Left lobe of liver (tissue), 2 donors: ENCODE data around the gene TRAK1. TPM values are rescaled to one million over a fixed set of nuclear protein-coding genes. Genes with fewer than 3 reads are reported as not detected.

Experiments
- ATAC-seq: fragments of 200-7000 bp; cut with Tn5 transposase; one replicate; pipeline ENCODE4 v1.9.1; 2020; ENCODE audit warnings: mild to moderate bottlenecking, moderate library complexity
- DNase-seq: peaks from one replicate; pipeline ENCODE4 v3.0.0-alpha.2; 2020; ENCODE audit warnings: low spot score
- total RNA-seq: library from RNA; stranded (reverse); gene quantifications from one replicate; pipeline ENCODE4 v1.2.1, GENCODE V29; 2021
- donor health status: DM: no; HTN: no; CAD: no; lungs with moderate emphysema.
- donor health status: DM: no; HTN: yes; CAD: no.

Gene TRAK1
- total RNA-seq, 1 donor from 2014 or later, result 11.2 TPM

DNA sequence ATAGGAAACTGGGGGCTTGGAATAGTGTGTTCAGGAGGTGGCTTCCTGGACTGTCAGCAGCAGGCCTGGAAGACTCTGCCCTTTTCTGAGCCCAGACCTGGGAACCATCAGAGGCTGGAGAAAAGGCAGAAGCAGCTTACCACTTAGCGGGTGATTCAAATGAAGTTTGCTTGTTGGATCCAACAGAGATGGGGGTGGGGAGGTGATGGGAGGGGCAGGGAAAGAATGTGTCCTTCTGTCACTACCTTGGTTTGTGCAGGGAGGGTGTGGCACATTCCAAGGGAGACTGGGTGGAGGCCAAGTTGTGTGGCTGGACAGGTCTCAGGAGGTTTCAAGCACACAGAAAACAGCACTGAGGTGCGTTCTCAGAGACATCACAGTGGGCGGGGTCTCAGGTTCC, 58.8 kb downstream of the TRAK1 start:
- ATAC-seq (no peak), DNase-seq (no peak)

GRCh38 chr3:42151596-42152168, 60.5 kb downstream of the TRAK1 start:
- ATAC-seq, result no peak

GRCh38 chr3:42152193-42152592, 61.0 kb downstream of the TRAK1 start:
- no peak for ATAC-seq

More at GRCh38 chr3:42151596-42152168, 60.5 kb downstream of the TRAK1 start:
- DNase-seq, result no peak

GRCh38 chr3:42153039-42153438, 61.9 kb downstream of the TRAK1 start:
- no peak for ATAC-seq
- DNase-seq, result no peak

More at GRCh38 chr3:42152193-42152592, 61.0 kb downstream of the TRAK1 start:
- no peak for DNase-seq

- no peak for ATAC-seq
- no peak for DNase-seq
Observed at GRCh38 chr3:42157540-42158538, 66.7 kb downstream of the TRAK1 start.

- no peak for ATAC-seq
- DNase-seq, result no peak
Observed at GRCh38 chr3:42159147-42159546, 68.0 kb downstream of the TRAK1 start.

DNA sequence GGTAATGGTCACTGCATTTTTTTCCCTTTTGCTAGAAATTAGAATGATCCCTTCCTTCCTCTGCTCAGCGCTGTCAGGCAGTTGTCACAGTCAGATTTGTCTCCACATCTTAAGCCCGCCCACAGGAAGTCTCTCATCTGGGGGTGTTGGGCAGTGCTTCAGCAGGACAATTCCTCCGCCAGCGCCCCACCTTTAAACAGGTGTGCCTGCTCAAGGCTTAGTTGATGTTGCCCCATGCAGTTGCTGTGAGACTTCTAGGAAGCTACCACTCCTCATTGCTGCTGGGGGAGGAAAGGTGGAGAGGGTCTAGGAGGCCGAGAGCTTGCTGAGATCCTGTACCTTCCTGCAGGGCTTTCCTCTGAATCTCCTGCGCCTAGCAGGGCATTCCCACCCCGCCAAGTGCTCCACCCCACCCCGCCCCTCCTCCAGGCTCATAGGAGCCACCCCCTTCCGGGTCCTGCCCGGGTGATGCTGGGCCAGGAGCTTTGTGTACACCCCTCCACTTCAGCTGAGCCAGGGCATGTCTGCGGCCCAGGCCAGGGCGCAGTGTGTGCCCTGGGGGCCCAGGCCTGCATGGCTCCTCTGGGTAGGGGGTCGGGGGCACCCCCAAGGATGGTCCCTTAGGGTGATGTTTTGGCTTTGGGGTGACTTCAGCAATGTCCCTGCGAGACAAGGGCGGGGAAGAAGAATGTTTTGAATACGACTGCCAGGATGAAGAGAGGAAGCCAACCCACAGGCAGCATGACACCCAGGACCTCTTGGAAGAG, 68.7 kb downstream of the TRAK1 start:
- DNase-seq (no peak), ATAC-seq (peak; percentile 49)

DNA sequence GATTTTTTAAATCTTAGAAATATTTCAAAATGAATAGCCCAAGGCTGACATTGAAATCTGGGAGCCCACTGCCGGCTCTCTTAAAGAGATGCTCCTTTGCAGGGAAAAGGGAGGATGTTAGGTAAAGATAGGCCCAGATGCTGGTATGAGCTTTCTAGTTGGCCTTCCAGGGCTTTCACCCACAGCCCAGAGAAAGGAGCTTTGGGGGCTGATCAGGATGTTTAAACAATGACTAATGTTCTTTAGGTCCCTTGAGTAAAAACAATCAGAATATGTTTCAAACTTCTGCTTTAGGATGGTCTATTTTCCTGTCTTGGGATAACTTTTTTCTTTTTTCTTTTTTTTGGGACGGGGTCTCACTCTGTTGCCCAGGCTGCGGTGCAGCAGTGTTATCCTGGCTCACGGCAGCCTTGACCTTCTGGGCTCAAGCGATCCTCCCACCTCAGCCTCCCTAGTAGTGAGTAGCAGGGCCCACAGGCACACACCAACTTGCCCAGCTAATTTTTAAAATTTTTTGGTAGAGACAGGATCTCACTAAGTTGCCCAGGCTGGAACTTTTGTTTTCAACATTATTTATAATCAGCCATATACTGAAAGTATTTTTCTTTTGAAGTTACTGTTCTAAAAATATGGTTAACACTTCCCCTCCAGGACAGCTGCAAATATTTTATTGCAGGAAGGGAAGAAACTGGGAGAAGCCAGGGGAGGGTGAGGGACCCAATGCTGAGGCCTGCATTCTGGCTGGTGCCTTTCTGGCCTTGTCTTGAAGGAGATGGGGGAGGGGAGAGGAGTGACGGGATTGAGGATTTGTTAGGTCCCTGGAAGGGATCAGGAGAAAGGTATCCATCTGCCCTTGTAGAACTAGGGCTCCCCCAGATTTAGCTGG, 70.1 kb downstream of the TRAK1 start:
- ATAC-seq (no peak), DNase-seq (no peak)

GRCh38 chr3:42162462-42162861, 71.3 kb downstream of the TRAK1 start:
- ATAC-seq (no peak), DNase-seq (no peak)

DNA sequence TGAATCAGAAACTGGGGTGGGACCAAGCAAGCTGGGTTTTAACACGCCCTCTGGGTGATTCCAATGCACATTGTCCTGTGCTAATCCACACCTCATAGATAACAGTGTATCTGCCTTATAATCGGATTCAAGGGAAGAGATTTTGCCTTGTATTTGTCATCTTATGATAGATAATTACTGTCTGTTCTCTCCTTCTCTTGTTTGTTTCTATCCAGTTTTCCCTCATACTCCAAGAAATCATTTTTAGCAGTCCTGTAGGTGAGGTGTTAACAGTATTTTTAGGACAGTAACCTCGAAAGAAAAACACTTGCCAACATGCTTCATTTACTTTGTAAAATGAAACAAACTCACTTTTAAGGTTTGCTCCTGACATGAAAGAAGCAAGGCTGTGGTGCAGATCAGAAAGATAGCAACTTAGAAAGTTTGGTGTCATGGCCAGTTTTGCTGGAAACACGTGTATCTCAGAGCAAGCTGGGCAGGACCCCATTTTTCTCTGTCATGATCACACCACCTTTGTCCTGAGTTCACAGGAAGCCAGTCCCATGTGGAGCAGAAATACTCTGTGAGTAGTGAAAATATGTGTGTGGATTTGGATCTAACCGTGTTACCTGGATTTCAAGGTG, 72.6 kb downstream of the TRAK1 start:
- ATAC-seq (no peak), DNase-seq (no peak)

DNA sequence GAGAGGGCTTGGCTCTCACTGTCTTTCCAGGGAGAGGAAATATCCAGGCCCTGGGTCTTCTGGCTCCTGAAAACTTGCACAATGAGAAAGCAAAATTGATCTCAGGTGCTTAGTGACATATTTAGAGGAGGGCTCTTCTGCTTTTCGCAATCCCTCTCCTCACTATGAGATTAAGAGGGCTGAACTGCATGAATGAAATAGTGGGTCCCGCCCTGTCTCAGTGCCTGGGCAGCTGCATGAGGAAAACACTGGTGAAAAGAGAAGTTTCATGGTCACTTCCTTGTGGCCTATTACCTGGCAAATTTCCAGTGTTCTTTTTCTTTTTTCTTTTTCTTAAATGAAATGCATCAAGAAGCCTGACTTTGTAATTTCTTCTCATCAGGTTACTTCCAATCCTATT, 73.5 kb downstream of the TRAK1 start:
- peak; percentile 45 for ATAC-seq
- no peak for DNase-seq

DNA sequence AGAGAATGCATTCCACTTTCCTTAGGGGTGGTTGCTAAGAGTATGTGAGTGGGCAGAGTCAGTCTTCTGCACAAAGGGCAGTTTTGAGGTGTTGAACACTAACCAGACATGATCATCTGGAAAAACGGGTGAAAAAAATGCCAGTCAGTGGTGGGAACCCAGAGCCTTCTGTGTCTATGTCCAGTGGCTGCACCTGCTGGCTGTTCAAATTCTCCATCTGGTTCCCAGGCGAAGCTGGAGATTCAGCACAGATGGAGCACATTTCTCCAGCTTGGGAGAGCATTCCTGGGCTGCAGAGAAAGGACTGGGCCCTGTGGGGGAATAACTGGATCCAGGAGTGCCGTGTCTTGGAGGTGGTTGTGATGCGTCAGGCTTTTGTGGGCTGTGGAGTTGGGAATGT, 74.1 kb downstream of the TRAK1 start:
- DNase-seq (no peak), ATAC-seq (no peak)

GRCh38 chr3:42166214-42166613, 75.1 kb downstream of the TRAK1 start:
- no peak for ATAC-seq

DNA sequence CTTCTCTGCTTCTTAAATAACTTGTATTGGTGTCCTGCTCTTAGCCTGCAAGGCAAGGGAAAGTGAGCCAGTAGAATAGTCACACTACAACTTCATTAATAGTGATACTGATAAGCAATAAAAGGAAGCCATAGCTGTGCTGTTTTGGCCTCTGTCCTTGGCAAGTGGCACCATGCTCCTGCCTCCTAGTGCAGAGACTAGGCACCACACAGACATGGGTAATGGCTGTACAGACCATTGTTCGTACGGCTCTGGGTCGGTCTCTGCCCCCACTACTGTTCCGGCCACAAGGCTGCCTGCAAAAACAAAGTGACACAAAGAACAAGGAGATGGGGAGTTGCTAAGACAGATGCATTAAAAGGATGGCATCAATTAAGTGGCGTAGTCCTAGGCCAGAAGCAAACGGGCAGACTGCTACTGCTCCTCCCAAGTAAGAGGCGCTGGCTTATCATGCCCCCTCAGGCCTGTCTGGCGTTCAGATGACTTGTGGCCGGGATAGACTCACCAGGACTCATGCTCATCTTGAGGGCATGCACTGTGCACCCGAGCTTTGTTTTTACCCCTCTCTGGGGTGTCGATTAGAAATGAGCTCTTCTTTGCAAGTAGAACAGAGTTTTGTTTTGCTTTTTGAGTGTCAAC, 75.6 kb downstream of the TRAK1 start:
- ATAC-seq (no peak), DNase-seq (no peak)

More at GRCh38 chr3:42166214-42166613, 75.1 kb downstream of the TRAK1 start:
- no peak for DNase-seq

DNA sequence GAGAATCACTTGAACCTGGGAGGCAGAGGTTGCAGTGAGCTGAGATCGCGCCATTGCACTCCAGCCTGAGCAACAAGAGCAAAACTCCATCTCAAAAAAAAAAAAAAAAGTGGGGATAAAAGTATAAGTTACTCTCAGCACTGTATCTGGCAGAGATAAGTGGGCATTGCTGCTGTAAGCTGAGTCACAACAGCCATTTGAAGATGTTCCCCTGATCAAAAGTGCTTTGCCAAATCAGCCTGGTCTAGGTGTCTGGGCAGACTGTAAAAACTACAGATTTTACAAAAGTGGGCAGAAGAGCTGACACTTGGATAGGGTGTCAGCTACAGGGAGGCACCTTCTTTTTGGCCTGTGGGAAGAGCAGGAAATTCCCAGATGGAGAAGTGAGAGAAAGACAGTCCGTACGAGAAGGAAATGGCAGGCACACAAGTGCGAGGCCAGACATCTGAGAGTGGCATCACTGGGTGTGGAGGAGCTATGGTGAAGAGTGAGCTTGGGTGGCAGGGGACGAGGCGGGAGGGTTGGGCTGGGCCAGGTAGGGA, 78.5 kb downstream of the TRAK1 start:
- DNase-seq (no peak), ATAC-seq (no peak)

DNA sequence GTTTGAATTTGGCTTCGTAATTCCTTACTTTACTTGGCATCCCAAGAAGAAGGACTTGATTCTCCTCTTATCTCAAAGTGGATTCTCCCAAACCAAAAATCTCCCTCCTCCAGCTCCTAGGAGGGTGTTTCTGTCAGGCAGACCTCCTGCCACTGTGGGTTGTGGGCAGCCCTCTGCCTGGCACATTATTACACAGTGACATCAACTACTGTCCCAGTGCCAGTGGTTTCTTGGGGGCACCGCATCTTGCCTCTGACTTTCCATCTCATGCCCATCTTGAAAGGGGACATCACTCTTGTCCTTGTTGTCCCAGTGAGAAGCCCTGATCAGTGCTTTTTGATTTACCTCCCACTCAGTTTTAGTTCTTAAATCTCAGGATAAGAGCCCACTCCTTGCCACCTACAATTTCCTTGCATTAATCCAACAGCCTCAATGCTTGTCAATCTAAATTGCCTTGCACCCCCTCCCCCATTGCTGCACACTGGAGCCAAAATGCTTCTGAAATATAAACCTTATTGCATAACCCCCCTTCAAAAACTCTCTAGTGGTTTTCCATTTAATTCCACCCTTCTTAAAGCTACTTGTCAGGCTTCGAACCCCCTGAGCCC, 81.0 kb downstream of the TRAK1 start:
- no peak for ATAC-seq
- DNase-seq, result no peak

- ATAC-seq (no peak), DNase-seq (no peak)
Observed at GRCh38 chr3:42173307-42173706, 82.2 kb downstream of the TRAK1 start.

DNA sequence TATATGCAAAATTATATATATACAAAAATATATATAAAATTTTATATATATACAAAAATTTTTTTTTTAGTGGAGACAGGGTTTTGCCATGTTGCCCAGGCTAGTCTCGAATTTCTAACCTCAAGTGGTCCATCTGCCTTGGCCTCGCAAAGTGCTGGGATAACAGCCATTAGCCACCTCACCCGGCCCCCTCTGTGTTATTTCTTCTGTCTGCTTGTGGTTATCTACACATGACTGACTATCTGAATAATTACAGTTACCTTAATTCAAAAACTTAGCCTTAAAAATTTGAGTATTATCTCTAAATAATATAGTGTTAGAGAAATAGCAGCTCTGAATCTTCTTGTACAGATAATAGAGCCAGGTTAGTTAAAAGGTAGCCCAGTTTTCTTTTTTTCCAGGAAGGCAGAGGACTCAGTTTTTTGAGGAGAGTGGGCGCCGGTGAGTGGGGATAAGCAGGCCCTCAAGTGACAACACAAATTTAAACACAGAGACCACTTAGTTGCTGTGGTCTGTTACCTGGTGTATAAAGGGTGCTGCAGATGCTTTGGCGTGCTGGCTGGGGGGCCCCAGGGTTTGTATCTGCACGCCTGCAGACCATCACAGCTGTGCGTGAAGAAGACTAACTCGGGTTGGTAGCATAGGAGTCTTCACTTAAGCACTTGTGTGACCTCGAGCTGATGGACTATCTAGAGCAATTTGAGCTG, 83.7 kb downstream of the TRAK1 start:
- DNase-seq, result no peak
- no peak for ATAC-seq
